Mesendoderm (in vitro differentiated cells): ENCODE measurements around the gene RNFT1.
A peak's percentile ranks its signal among the peaks of the same experiment; 100 is the strongest.
"Not testable (repeated sequence)": the region's sequence is repeated elsewhere in the genome, so short reads cannot be mapped to it uniquely, and the experiment has no call there.

Experiments used
- DNase-seq: peaks from one replicate; pipeline ENCODE4 v3.0.0; 2013
- H2AK5ac ChIP-seq: 2 replicates; pipeline ENCODE4 v1.6.1; 2013; ENCODE audit warnings: low read length, inconsistent platforms
- H2BK120ac ChIP-seq: 2 replicates; pipeline ENCODE4 v1.6.1; 2013; ENCODE audit warnings: low read depth, mild to moderate bottlenecking, low read length, moderate library complexity, mixed read lengths
- H2BK15ac ChIP-seq: replicated peaks from 2 replicates; pipeline ENCODE4 v1.6.1; 2013; ENCODE audit warnings: low read depth, mild to moderate bottlenecking, moderate library complexity
- H2BK5ac ChIP-seq: 2 replicates; pipeline ENCODE4 v1.6.1; 2013; ENCODE audit warnings: low read length, inconsistent platforms
- H3K18ac ChIP-seq: 2 replicates; pipeline ENCODE4 v1.6.1; 2013; ENCODE audit warnings: mild to moderate bottlenecking, low read length, mixed read lengths
- H3K23ac ChIP-seq: one replicate; pipeline ENCODE4 v1.6.1; 2013; ENCODE audit warnings: low read length
- H3K27ac ChIP-seq: 2 replicates; pipeline ENCODE4 v1.5.1; 2013; ENCODE audit warnings: low read depth, mild to moderate bottlenecking, inconsistent platforms, low read length, moderate library complexity
- H3K27me3 ChIP-seq: 2 replicates; pipeline ENCODE4 v1.6.1; 2013; ENCODE audit warnings: low read length, control low read depth, mild to moderate bottlenecking, inconsistent platforms; ENCODE audit not compliant: insufficient read depth, poor library complexity
- H3K36me3 ChIP-seq: 2 replicates; pipeline ENCODE4 v1.6.1; 2013; ENCODE audit warnings: low read length, inconsistent platforms; ENCODE audit not compliant: control insufficient read depth, insufficient read depth
- H3K4ac ChIP-seq: one replicate; pipeline ENCODE4 v1.6.1; 2013; ENCODE audit warnings: low read depth, mild to moderate bottlenecking, low read length, moderate library complexity
- H3K4me1 ChIP-seq: 2 replicates; pipeline ENCODE4 v1.6.1; 2013; ENCODE audit warnings: low read depth, low read length, inconsistent platforms; ENCODE audit not compliant: control insufficient read depth
- H3K4me2 ChIP-seq: 2 replicates; pipeline ENCODE4 v1.6.1; 2013; ENCODE audit warnings: low read length
- H3K4me3 ChIP-seq: 2 replicates; pipeline ENCODE4 v1.5.1; 2013; ENCODE audit warnings: mild to moderate bottlenecking, low read length
- H3K56ac ChIP-seq: one replicate; pipeline ENCODE4 v1.6.1; 2013; ENCODE audit warnings: low read length
- H3K79me1 ChIP-seq: 2 replicates; pipeline ENCODE4 v1.6.1; 2013; ENCODE audit warnings: low read length, inconsistent platforms
- H3K79me2 ChIP-seq: 2 replicates; pipeline ENCODE4 v1.6.1; 2013; ENCODE audit warnings: mild to moderate bottlenecking, low read length; ENCODE audit not compliant: control insufficient read depth, insufficient read depth
- H3K9ac ChIP-seq: 2 replicates; pipeline ENCODE4 v1.6.1; 2013; ENCODE audit warnings: low read length, inconsistent platforms
- H4K5ac ChIP-seq: one replicate; pipeline ENCODE4 v1.6.1; 2013; ENCODE audit warnings: low read length
- H4K8ac ChIP-seq: one replicate; pipeline ENCODE4 v1.6.1; 2013; ENCODE audit warnings: low read depth, mild to moderate bottlenecking, control low read depth, low read length, moderate library complexity
- WGBS: extraction: QIAGEN DNeasy Blood & Tissue Kit; methylation state at CpG from one replicate; pipeline ENCODE4 v1.1.7; 2013; ENCODE audit warnings: low lambda C conversion rate, missing lambda C conversion rate; ENCODE audit not compliant: insufficient coverage; ENCODE audit errors: extremely low coverage; 5-methylcytosine and 5-hydroxymethylcytosine counted together

The RNFT1 gene

GRCh38 chr17:59920637-59921036, 43.9 kb downstream of the RNFT1 start:
- not testable (repeated sequence) for H3K36me3 ChIP-seq, H3K79me1 ChIP-seq, H3K27ac ChIP-seq, H3K4me2 ChIP-seq, H3K4me1 ChIP-seq, H4K8ac ChIP-seq, H4K5ac ChIP-seq, H2AK5ac ChIP-seq, H3K9ac ChIP-seq, H3K56ac ChIP-seq, H2BK5ac ChIP-seq, H3K18ac ChIP-seq, DNase-seq, H2BK120ac ChIP-seq, H3K23ac ChIP-seq, H3K4ac ChIP-seq, H3K27me3 ChIP-seq, H3K79me2 ChIP-seq, H2BK15ac ChIP-seq, H3K4me3 ChIP-seq
- no CpG with 5 or more reads among the region's 5 CpGs for WGBS

GRCh38 chr17:59916446-59916845, 48.1 kb downstream of the RNFT1 start:
- Histone ChIP-seq H3K9ac (no peak overlapping the region), H3K4me3 (no peak overlapping the region), H3K79me1 (no peaks in the 10 kb centered on the region), H4K5ac (no peak overlapping the region), H3K4ac (no peak overlapping the region), H3K27me3 (no peaks in the 10 kb centered on the region), H2BK5ac (no peak overlapping the region), H4K8ac (no peak overlapping the region), H3K23ac (no peak overlapping the region), H3K79me2 (no peaks in the 10 kb centered on the region), H3K4me2 (no peak overlapping the region), H3K18ac (no peak overlapping the region), H3K36me3 (no peaks in the 10 kb centered on the region), H2BK15ac (no peak overlapping the region), H2AK5ac (no peak overlapping the region), H3K27ac (no peak overlapping the region), H2BK120ac (no peak overlapping the region), H3K4me1 (no peaks in the 10 kb centered on the region), H3K56ac (no peak overlapping the region)
- no peak for DNase-seq

DNA sequence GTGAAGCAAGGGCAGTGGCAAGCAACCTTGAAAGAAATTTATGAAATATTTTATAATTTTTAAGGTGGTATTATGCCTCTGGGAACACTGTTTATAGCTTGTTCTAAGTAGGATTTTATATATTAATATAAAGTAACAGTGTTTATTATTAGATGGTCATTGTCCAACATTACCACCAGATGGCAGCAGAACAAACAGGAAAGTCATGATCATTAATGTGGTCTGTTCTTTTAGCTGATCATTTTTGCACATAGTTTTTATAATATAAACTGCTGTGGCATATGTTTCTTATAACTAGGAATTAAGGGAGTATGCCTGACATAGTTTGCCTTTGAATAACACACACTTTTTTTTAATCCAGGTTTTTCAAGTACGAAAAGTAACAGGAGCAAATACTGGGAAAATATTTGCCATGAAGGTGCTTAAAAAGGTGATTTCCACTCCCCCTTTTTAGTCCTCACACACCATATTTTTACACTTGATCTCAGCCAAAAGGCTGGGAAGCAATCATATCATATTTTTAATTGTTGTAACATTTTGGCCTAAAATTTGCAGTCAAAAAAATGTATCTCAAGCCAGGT, 50.2 kb downstream of the RNFT1 start:
- Histone ChIP-seq H3K79me1 (no peaks in the 10 kb centered on the region), H3K23ac (no peak overlapping the region), H4K5ac (no peak overlapping the region), H2BK120ac (no peak overlapping the region), H3K4me3 (no peak overlapping the region), H3K79me2 (no peaks in the 10 kb centered on the region), H3K36me3 (no peaks in the 10 kb centered on the region), H2AK5ac (no peak overlapping the region), H3K9ac (no peak overlapping the region), H3K56ac (no peak overlapping the region), H3K27ac (no peak overlapping the region), H4K8ac (no peak overlapping the region), H3K4me1 (no peaks in the 10 kb centered on the region), H2BK15ac (no peak overlapping the region), H3K4ac (no peak overlapping the region), H2BK5ac (no peak overlapping the region), H3K18ac (no peak overlapping the region), H3K4me2 (no peak overlapping the region), H3K27me3 (no peaks in the 10 kb centered on the region)
- DNase-seq = peak; percentile 13
- WGBS = no CpG with 5 or more reads among the region's 1 CpG

- Histone ChIP-seq H3K4me3 (no peak overlapping the region), H3K23ac (no peak overlapping the region), H4K8ac (no peak overlapping the region), H3K4ac (no peak overlapping the region), H3K79me1 (peaks cover 2% of the 10 kb centered on the region), H3K9ac (no peak overlapping the region), H2AK5ac (no peak overlapping the region), H2BK15ac (no peak overlapping the region), H3K27ac (no peak overlapping the region), H3K79me2 (no peaks in the 10 kb centered on the region), H3K56ac (no peak overlapping the region), H3K4me2 (no peak overlapping the region), H3K36me3 (no peaks in the 10 kb centered on the region), H3K4me1 (no peaks in the 10 kb centered on the region), H3K18ac (no peak overlapping the region), H2BK5ac (no peak overlapping the region), H4K5ac (no peak overlapping the region), H2BK120ac (no peak overlapping the region), H3K27me3 (no peaks in the 10 kb centered on the region)
- no peak for DNase-seq
- WGBS = no CpG with 5 or more reads among the region's 3 CpGs
These were observed 57.1 kb downstream of the RNFT1 start for GRCh38 chr17:59907467-59907866.

- Histone ChIP-seq H2BK15ac (no peak overlapping the region), H3K23ac (no peak overlapping the region), H2BK5ac (no peak overlapping the region), H3K4ac (no peak overlapping the region), H3K36me3 (no peaks in the 10 kb centered on the region), H3K27ac (no peak overlapping the region), H2AK5ac (no peak overlapping the region), H3K56ac (no peak overlapping the region), H2BK120ac (no peak overlapping the region), H4K5ac (no peak overlapping the region), H3K4me2 (no peak overlapping the region), H3K4me3 (no peak overlapping the region), H3K79me1 (peaks cover 4% of the 10 kb centered on the region), H3K9ac (no peak overlapping the region), H3K4me1 (no peaks in the 10 kb centered on the region), H3K18ac (no peak overlapping the region), H3K27me3 (no peaks in the 10 kb centered on the region), H4K8ac (no peak overlapping the region), H3K79me2 (peaks cover 2% of the 10 kb centered on the region)
- WGBS = no CpG with 5 or more reads among the region's 2 CpGs
- no peak for DNase-seq
These were observed 61.1 kb downstream of the RNFT1 start for GRCh38 chr17:59903455-59903854.
